ENCODE results near the gene NEK11.

Gene NEK11

DNA sequence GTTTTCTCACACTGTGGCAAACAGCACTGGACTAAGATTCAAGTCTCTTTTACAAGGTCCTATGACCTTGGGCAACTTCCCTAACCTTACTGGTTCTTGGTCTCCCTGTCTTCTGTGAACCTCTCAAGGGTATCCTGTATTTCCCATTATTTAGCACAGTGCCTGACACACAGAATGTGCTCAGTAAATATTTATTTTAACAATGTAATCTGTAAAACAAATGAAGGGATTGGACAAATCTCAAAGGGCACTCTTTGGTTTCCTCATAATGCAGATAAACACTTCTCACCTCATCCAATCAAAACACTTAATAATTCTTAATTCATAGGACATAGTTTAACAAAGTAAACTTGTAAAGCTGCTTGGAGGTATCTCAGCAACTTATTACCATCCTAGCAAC lies 367.7 kb downstream of the NEK11 start:
- TF ChIP-seq, protein P1, sequence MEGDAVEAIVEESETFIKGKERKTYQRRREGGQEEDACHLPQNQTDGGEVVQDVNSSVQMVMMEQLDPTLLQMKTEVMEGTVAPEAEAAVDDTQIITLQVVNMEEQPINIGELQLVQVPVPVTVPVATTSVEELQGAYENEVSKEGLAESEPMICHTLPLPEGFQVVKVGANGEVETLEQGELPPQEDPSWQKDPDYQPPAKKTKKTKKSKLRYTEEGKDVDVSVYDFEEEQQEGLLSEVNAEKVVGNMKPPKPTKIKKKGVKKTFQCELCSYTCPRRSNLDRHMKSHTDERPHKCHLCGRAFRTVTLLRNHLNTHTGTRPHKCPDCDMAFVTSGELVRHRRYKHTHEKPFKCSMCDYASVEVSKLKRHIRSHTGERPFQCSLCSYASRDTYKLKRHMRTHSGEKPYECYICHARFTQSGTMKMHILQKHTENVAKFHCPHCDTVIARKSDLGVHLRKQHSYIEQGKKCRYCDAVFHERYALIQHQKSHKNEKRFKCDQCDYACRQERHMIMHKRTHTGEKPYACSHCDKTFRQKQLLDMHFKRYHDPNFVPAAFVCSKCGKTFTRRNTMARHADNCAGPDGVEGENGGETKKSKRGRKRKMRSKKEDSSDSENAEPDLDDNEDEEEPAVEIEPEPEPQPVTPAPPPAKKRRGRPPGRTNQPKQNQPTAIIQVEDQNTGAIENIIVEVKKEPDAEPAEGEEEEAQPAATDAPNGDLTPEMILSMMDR (IDR thresholded peaks at IDR 0.05; ENCODE audit: poor library complexity, severe bottlenecking), result no peak
- DNase-seq (ENCODE audit: low spot score), result no peak
- no peaks in the 10 kb centered on the region for H3K9me3 ChIP-seq (ENCODE audit: severe bottlenecking)

DNA sequence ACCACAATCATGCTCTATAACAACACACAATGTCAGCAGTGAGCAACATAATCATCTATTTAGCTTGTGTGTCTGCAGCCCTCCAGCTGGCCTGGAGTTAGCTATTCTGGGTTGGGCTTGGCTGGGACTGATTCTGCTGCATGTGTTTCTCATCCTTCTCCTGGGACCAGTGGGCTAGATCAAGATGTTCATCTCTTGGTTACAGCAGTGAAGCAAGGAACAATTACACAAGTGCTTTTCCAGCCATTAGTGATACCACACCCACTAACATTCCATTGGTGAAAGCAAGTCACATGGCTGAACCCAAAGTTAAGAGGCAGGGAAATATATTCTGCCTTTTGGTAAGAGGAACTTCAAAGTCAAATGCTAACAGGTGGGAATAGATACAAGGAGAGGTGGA lies 369.5 kb downstream of the NEK11 start:
- TF ChIP-seq, protein P1 (IDR thresholded peaks at IDR 0.05; ENCODE audit: poor library complexity, severe bottlenecking), result no peak
- Histone ChIP-seq H3K27ac (ENCODE audit: poor library complexity, severe bottlenecking) (no peak overlapping the region), H3K27me3 (ENCODE audit: insufficient read depth, poor library complexity, severe bottlenecking) (no peaks in the 10 kb centered on the region), H3K9me3 (ENCODE audit: severe bottlenecking) (no peaks in the 10 kb centered on the region), H3K36me3 (ENCODE audit: low read depth) (no peaks in the 10 kb centered on the region), H3K4me1 (ENCODE audit: insufficient read depth, poor library complexity, severe bottlenecking) (no peaks in the 10 kb centered on the region), H3K4me3 (ENCODE audit: severe bottlenecking) (no peak overlapping the region)
- ATAC-seq (ENCODE audit: low read depth) (no peak), DNase-seq (ENCODE audit: low spot score) (no peak)

More for the DNA sequence above, 367.7 kb downstream of the NEK11 start:
- Histone ChIP-seq H3K4me1 (ENCODE audit: insufficient read depth, poor library complexity, severe bottlenecking) (no peaks in the 10 kb centered on the region), H3K27ac (ENCODE audit: poor library complexity, severe bottlenecking) (no peak overlapping the region), H3K4me3 (ENCODE audit: severe bottlenecking) (no peak overlapping the region), H3K36me3 (ENCODE audit: low read depth) (no peaks in the 10 kb centered on the region), H3K27me3 (ENCODE audit: insufficient read depth, poor library complexity, severe bottlenecking) (no peaks in the 10 kb centered on the region)
- no peak for ATAC-seq (ENCODE audit: low read depth)

DNA sequence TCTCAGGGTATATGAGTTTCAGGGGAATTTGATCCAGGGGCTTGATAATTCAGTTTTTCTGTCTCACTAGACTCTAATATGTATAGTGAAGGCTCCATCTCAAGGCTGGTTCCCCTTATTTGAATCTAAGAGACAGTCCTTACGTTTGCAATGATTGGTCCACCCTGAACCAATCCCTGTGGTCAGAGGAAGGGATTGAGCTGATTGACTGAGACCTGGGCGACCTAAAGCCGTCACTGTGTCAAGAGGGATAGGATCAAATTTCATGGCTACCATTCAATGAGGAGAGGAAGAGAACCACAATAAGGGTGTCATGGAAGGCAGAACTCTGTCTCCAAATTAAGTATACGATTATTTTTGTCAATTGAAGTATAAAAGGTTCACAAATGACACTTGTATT lies 371.2 kb downstream of the NEK11 start:
- Histone ChIP-seq H3K27ac (ENCODE audit: poor library complexity, severe bottlenecking) (no peak overlapping the region), H3K9me3 (ENCODE audit: severe bottlenecking) (no peaks in the 10 kb centered on the region), H3K4me1 (ENCODE audit: insufficient read depth, poor library complexity, severe bottlenecking) (peaks cover 4% of the 10 kb centered on the region), H3K27me3 (ENCODE audit: insufficient read depth, poor library complexity, severe bottlenecking) (no peaks in the 10 kb centered on the region), H3K36me3 (ENCODE audit: low read depth) (no peaks in the 10 kb centered on the region), H3K4me3 (ENCODE audit: severe bottlenecking) (no peak overlapping the region)
- DNase-seq (ENCODE audit: low spot score) (no peak), ATAC-seq (ENCODE audit: low read depth) (no peak)
- TF ChIP-seq, protein P1 (IDR thresholded peaks at IDR 0.05; ENCODE audit: poor library complexity, severe bottlenecking), result no peak

Data from RWPE2 (cell line).